ENCODE data around the gene MDM2. TPM values are rescaled to one million over a fixed set of nuclear protein-coding genes. Genes with fewer than 3 reads are reported as not detected.

Gene MDM2
- total RNA-seq, 1 experiment from 2014 or later = 86.4 TPM

- Histone ChIP-seq H3K4me3 (ENCODE audit: low read length) (no peak overlapping the region), H3K9me3 (ENCODE audit: low read length) (no peaks in the 10 kb centered on the region), H3K4me1 (ENCODE audit: insufficient read depth, low read length) (no peaks in the 10 kb centered on the region), H3K9me2 (replicated peaks; ENCODE audit: low read length) (no peaks in the 10 kb centered on the region), H3K4me2 (ENCODE audit: low read length) (no peak overlapping the region), H3K79me2 (ENCODE audit: low read length) (no peaks in the 10 kb centered on the region), H3K27me3 (ENCODE audit: low read length) (no peaks in the 10 kb centered on the region), H3F3A (ENCODE audit: low read length, unreplicated experiment) (no peaks in the 10 kb centered on the region), H2AFZ (ENCODE audit: low read length) (no peak overlapping the region), H3K9ac (ENCODE audit: low read length) (no peak overlapping the region), H3K27ac (ENCODE audit: low read length) (no peak overlapping the region), H3K36me3 (ENCODE audit: low read depth, low read length) (no peaks in the 10 kb centered on the region), H4K20me1 (ENCODE audit: low read length) (no peaks in the 10 kb centered on the region)
- ATAC-seq (no peak), DNase-seq (no peak)
- BruUV-seq (replicated peaks) = no TSS peak
- ChIA-PET POLR2A (ENCODE audit: unreplicated experiment) (no interaction called here), CTCF (no interaction called here)
- intact Hi-C loops (cut with micrococcal nuclease) = no loop called here
- TF ChIP-seq CTCF (conservative IDR thresholded peaks at IDR 0.05; ENCODE audit: low read depth, low read length) (no peak), EZH2phosphoT487 (IDR thresholded peaks at IDR 0.05; ENCODE audit: borderline replicate concordance, low read length) (no peak), EZH2 (IDR thresholded peaks at IDR 0.05; ENCODE audit: low read length, unreplicated experiment) (no peak)
These were observed 80.3 kb downstream of the MDM2 start for GRCh38 chr12:68888243-68888642.

- Histone ChIP-seq H3K27me3 (ENCODE audit: low read length) (no peaks in the 10 kb centered on the region), H3K79me2 (ENCODE audit: low read length) (no peaks in the 10 kb centered on the region), H3K9me2 (replicated peaks; ENCODE audit: low read length) (no peaks in the 10 kb centered on the region), H3K4me2 (ENCODE audit: low read length) (no peak overlapping the region), H2AFZ (ENCODE audit: low read length) (no peak overlapping the region), H3K9me3 (ENCODE audit: low read length) (no peaks in the 10 kb centered on the region), H4K20me1 (ENCODE audit: low read length) (no peaks in the 10 kb centered on the region), H3K27ac (ENCODE audit: low read length) (no peak overlapping the region), H3K4me3 (ENCODE audit: low read length) (no peak overlapping the region), H3K9ac (ENCODE audit: low read length) (no peak overlapping the region), H3K36me3 (ENCODE audit: low read depth, low read length) (no peaks in the 10 kb centered on the region), H3F3A (ENCODE audit: low read length, unreplicated experiment) (no peaks in the 10 kb centered on the region), H3K4me1 (ENCODE audit: insufficient read depth, low read length) (no peaks in the 10 kb centered on the region)
- BruUV-seq (replicated peaks) = no TSS peak
- intact Hi-C loops (cut with micrococcal nuclease) = no loop called here
- ChIA-PET POLR2A (ENCODE audit: unreplicated experiment) (no interaction called here), CTCF (no interaction called here)
- DNase-seq = no peak
- no peak for ATAC-seq
- TF ChIP-seq CTCF (conservative IDR thresholded peaks at IDR 0.05; ENCODE audit: low read depth, low read length) (no peak), EZH2 (IDR thresholded peaks at IDR 0.05; ENCODE audit: low read length, unreplicated experiment) (no peak)
These were observed 82.7 kb downstream of the MDM2 start for GRCh38 chr12:68890701-68891113.

- TF ChIP-seq EZH2phosphoT487 (IDR thresholded peaks at IDR 0.05; ENCODE audit: borderline replicate concordance, low read length) (no peak), EZH2 (IDR thresholded peaks at IDR 0.05; ENCODE audit: low read length, unreplicated experiment) (no peak)
- Histone ChIP-seq H4K20me1 (ENCODE audit: low read length) (no peaks in the 10 kb centered on the region), H2AFZ (ENCODE audit: low read length) (no peak overlapping the region), H3K9ac (ENCODE audit: low read length) (no peak overlapping the region), H3F3A (ENCODE audit: low read length, unreplicated experiment) (no peaks in the 10 kb centered on the region), H3K4me1 (ENCODE audit: insufficient read depth, low read length) (no peaks in the 10 kb centered on the region), H3K9me2 (replicated peaks; ENCODE audit: low read length) (no peaks in the 10 kb centered on the region), H3K27ac (ENCODE audit: low read length) (no peak overlapping the region), H3K4me3 (ENCODE audit: low read length) (no peak overlapping the region), H3K79me2 (ENCODE audit: low read length) (no peaks in the 10 kb centered on the region), H3K4me2 (ENCODE audit: low read length) (no peak overlapping the region), H3K36me3 (ENCODE audit: low read depth, low read length) (no peaks in the 10 kb centered on the region), H3K27me3 (ENCODE audit: low read length) (no peaks in the 10 kb centered on the region), H3K9me3 (ENCODE audit: low read length) (no peaks in the 10 kb centered on the region)
- ATAC-seq (no peak), DNase-seq (no peak)
- intact Hi-C loops (cut with micrococcal nuclease) = no loop called here
- CTCF ChIA-PET = no interaction called here
- POLR2A ChIA-PET (ENCODE audit: unreplicated experiment) = no interaction called here
- BruUV-seq (replicated peaks) = no TSS peak
These were observed 83.2 kb downstream of the MDM2 start for GRCh38 chr12:68891141-68891540.

Measured in PC-3 (cell line).